ENCODE data around the gene MVB12A.
A peak's percentile ranks its signal among the peaks of the same experiment; 100 is the strongest.

The MVB12A gene

DNA sequence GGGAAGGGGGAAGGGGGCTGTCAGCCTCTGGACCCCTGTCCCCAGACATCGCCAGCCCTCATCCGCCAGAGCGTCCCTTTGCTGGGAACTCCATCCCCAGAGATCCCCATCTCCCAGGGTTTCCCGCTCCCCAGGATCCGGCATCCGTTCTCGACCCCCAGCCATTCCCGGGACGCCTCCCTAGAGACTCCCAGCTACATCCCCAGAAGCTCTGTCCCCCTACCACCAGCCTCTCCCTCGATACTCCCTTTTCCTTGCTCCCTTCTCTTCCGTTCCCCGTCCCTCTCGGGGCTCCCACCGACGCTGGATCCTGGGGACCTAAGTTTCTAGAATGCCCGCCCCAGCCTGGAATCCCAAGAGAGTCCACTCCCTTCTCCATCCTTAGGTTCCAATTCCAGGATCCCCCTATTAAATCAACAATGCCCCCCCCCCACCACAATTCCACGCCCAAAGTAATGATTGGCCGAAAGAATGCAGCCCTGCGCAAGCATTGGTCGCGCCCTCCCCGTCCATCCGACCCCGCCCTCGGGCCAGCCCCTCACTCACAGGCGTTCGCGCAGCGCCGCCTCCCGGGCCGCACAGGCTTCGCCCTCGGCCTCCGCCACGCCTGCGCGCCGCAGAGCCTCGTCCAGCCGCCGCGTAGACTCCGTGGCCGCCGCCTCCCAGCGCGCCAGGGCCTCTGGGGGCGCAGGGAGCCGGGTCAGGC lies 29.0 kb upstream of the MVB12A start:
- no peaks in the 10 kb centered on the region for H3K27me3 ChIP-seq (ENCODE audit: insufficient read depth, poor library complexity, severe bottlenecking)
- peak; percentile 94 for DNase-seq (ENCODE audit: low spot score)
- no peaks in the 10 kb centered on the region for H3K36me3 ChIP-seq (ENCODE audit: low read depth)
- no peaks in the 10 kb centered on the region for H3K9me3 ChIP-seq (ENCODE audit: severe bottlenecking)
- H3K4me3 ChIP-seq (ENCODE audit: severe bottlenecking), result peak overlapping the region; percentile 29
- no peak overlapping the region for H3K27ac ChIP-seq (ENCODE audit: poor library complexity, severe bottlenecking)
- H3K4me1 ChIP-seq (ENCODE audit: insufficient read depth, poor library complexity, severe bottlenecking), result no peaks in the 10 kb centered on the region
- TF ChIP-seq, protein P1, sequence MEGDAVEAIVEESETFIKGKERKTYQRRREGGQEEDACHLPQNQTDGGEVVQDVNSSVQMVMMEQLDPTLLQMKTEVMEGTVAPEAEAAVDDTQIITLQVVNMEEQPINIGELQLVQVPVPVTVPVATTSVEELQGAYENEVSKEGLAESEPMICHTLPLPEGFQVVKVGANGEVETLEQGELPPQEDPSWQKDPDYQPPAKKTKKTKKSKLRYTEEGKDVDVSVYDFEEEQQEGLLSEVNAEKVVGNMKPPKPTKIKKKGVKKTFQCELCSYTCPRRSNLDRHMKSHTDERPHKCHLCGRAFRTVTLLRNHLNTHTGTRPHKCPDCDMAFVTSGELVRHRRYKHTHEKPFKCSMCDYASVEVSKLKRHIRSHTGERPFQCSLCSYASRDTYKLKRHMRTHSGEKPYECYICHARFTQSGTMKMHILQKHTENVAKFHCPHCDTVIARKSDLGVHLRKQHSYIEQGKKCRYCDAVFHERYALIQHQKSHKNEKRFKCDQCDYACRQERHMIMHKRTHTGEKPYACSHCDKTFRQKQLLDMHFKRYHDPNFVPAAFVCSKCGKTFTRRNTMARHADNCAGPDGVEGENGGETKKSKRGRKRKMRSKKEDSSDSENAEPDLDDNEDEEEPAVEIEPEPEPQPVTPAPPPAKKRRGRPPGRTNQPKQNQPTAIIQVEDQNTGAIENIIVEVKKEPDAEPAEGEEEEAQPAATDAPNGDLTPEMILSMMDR (IDR thresholded peaks at IDR 0.05; ENCODE audit: poor library complexity, severe bottlenecking), result peak; percentile 91
- ATAC-seq (ENCODE audit: low read depth), result peak; percentile 97

DNA sequence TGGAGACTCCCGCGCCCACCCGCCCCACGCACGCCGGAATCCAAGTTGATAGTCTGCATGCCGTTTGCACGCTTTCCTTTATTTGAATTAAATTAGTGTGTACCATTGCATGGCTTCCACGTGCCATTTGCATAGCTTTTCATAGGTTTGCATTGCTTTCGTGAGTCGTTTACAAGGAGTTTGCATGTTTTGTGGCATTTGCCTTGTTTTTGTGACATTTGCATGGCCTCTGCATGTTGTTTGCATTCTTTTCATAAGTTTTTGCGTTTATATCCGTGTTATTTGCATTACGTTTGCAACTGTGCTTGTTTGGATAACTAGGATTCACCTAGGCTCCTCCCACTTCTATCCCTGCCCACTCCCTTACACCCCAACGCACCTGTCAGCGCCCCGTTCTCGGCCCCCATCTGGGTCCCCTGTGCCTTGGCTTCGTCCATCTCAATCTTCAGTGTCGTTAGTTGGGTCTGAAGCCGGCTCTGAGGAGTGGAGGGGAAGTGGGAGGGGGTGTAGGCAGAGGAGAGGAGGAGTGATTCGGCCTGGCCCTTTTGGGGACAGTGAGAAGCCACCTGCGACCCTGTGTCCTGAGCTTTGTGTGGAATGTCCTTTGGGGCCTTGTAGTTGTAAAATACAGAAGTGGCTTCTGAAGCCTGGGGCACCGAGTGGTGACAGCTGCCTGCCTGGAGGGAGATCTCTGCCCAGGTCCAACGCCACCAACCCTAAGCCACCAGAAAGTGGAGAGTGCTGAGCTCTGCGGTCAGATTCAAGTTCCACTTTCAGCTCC lies 28.3 kb upstream of the MVB12A start:
- Histone ChIP-seq H3K36me3 (ENCODE audit: low read depth) (no peaks in the 10 kb centered on the region), H3K4me3 (ENCODE audit: severe bottlenecking) (peak overlapping the region; percentile 29), H3K9me3 (ENCODE audit: severe bottlenecking) (no peaks in the 10 kb centered on the region), H3K4me1 (ENCODE audit: insufficient read depth, poor library complexity, severe bottlenecking) (no peaks in the 10 kb centered on the region), H3K27me3 (ENCODE audit: insufficient read depth, poor library complexity, severe bottlenecking) (no peaks in the 10 kb centered on the region), H3K27ac (ENCODE audit: poor library complexity, severe bottlenecking) (no peak overlapping the region)
- DNase-seq (ENCODE audit: low spot score) (no peak), ATAC-seq (ENCODE audit: low read depth) (no peak)
- TF ChIP-seq, protein P1 (IDR thresholded peaks at IDR 0.05; ENCODE audit: poor library complexity, severe bottlenecking), result peak; percentile 70

DNA sequence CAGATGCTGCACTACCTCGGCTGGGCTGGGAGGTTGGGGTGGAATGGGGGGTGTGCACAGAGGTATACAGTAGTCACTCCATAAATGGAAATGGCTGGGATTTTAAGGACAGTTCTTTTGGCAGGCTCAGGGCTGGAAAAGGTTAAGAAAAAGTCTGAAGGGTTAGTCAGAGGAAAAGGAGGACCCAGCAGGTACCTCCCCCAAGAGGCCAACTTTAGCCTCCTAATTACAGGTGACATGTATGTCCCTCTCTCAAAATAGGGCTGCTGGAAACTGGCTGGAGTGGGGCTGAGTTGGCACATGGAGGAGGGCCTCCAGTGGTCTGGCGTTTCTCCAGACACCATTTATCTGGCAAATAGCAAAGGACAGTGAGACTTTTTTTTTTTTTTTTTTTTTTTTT lies 26.8 kb upstream of the MVB12A start:
- ATAC-seq (ENCODE audit: low read depth) (no peak), DNase-seq (ENCODE audit: low spot score) (no peak)
- no peaks in the 10 kb centered on the region for H3K4me1 ChIP-seq (ENCODE audit: insufficient read depth, poor library complexity, severe bottlenecking)

DNA sequence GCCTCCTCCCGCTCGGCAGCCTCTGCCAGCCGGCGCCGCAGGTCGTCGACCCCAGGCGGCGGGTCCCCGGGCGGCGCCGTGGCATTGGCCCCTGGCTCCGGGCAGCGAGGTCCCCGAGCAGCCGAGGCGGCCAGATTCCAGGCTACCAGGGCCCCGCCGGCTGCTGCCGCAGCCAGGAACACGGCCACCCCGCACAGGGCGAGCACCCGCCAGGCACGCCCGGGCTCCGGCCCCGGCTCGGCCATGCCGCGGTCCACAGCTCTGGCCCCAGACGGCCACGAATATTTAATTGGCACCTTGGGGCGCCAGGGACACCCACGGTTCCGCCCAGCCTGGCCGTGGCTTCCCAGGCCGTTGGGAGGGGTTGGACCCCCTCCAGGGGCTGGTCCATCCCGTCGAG lies 25.9 kb upstream of the MVB12A start, which contains the start of gene CCDC194:
Gene CCDC194, minus strand, starts transcription at position 283 of the 400 bp plus-strand sequence. Its CDS starts 38 bp downstream, at position 245.
- TF ChIP-seq, protein P1 (IDR thresholded peaks at IDR 0.05; ENCODE audit: poor library complexity, severe bottlenecking), result no peak
- Histone ChIP-seq H3K36me3 (ENCODE audit: low read depth) (no peaks in the 10 kb centered on the region), H3K4me3 (ENCODE audit: severe bottlenecking) (no peak within 1 kb of the TSS), H3K9me3 (ENCODE audit: severe bottlenecking) (no peaks in the 10 kb centered on the region), H3K4me1 (ENCODE audit: insufficient read depth, poor library complexity, severe bottlenecking) (no peaks in the 10 kb centered on the region), H3K27ac (ENCODE audit: poor library complexity, severe bottlenecking) (no peak within 1 kb of the TSS), H3K27me3 (ENCODE audit: insufficient read depth, poor library complexity, severe bottlenecking) (no peaks in the 10 kb centered on the region)
- no peak for ATAC-seq (ENCODE audit: low read depth)
- no peak for DNase-seq (ENCODE audit: low spot score)

More for the DNA sequence above, 26.8 kb upstream of the MVB12A start:
- H3K36me3 ChIP-seq (ENCODE audit: low read depth), result no peaks in the 10 kb centered on the region
- no peak overlapping the region for H3K4me3 ChIP-seq (ENCODE audit: severe bottlenecking)
- H3K27ac ChIP-seq (ENCODE audit: poor library complexity, severe bottlenecking), result no peak overlapping the region
- no peaks in the 10 kb centered on the region for H3K27me3 ChIP-seq (ENCODE audit: insufficient read depth, poor library complexity, severe bottlenecking)
- H3K9me3 ChIP-seq (ENCODE audit: severe bottlenecking), result no peaks in the 10 kb centered on the region
- TF ChIP-seq, protein P1 (IDR thresholded peaks at IDR 0.05; ENCODE audit: poor library complexity, severe bottlenecking), result no peak

All from RWPE2 (cell line).